Cardiac septum (tissue), 1 donor: Measurements from ENCODE around the gene STIP1. TPM values are rescaled to one million over a fixed set of nuclear protein-coding genes. Genes with fewer than 3 reads are reported as not detected.

Experiments
- DNase-seq: peaks from one replicate; pipeline ENCODE4 v3.0.0-alpha.2; 2020; ENCODE audit warnings: low spot score
- intact Hi-C: fragments of 100-400 bp; cut with DNase I; formaldehyde crosslinking; loops from one replicate; pipeline ENCODE4 v1.14.0; 2022
- total RNA-seq: library from RNA; stranded (reverse); fragmentation: NEBNext Ultra II Directional; extraction: Animal tissue kit (Norgen Biotek cat#: 25700); gene quantifications from one replicate; pipeline ENCODE4 v1.2.1, GENCODE V29; 2021
- donor health status: DM: no; HTN: no; CAD: no.

STIP1 gene
- total RNA-seq, 1 donor from 2014 or later: 86.0 TPM

DNA sequence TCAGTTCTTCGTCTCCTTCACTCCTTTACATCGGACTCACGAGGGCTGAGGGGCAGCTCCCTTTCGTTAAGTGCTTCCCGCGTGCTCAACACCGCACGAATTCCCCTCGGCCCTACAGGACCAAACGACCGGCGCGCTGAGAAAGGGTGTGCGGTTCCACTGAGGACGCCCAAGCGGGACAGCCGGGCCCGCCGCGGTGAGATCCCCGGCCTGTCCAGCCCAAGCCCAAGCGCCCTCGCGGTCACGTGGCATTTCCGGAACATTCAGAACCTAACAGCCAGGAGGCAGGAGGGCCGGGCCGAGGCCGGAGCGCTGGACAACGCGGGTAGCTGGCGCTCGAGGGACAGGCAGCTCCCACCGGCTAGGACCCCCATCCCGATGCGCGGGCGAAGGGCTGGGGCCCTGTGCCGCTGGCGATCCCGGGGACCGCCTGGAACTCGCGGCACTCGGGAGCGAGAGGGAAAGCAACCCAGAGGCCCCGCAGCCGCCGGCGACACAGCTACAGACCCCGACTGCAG, 737 bp upstream of the STIP1 start:
- intact Hi-C loops: loop anchor here (5.0 kb wide), 1 partner anchor 47 kb away; the partner anchor contains the start of genes DNAJC4 and VEGFB
- peak; percentile 94 for DNase-seq

DNA sequence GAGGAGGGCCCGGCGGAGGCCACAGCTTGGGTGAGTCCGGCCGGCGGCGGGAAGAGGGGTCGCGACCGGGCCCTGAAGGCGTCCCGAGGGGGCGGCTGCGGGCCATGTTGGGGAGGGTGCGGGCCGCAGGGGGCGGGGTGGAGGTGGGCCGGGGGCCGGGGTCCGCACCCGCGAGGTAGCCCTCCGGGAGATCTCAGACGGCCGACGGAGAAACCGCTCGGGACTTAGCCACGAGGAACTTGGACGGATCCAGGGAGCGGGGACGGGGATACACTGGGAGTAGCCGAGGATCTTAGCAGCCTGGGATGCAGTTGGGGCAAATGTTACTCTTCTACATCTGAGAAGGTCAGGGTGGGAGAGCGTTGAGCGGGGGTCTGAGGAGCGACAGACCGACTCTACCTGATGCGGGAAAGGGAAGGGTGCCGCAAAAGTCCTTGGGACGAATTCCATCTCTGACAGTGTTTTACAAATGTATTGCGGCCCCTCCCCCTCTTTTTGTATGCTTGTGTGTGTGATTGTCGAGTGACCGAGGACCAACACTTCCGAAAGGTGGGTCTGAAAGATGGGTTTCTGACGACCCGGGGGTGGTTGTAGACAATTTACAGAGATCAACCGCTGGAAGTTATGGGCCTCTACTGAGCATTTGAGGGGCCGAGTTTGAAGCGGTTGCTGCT, 658 bp downstream of the STIP1 start:
- no peak for DNase-seq
- intact Hi-C loops: loop anchor here (5.0 kb wide), 1 partner anchor 46 kb away; the partner anchor contains the start of genes DNAJC4 and VEGFB

DNA sequence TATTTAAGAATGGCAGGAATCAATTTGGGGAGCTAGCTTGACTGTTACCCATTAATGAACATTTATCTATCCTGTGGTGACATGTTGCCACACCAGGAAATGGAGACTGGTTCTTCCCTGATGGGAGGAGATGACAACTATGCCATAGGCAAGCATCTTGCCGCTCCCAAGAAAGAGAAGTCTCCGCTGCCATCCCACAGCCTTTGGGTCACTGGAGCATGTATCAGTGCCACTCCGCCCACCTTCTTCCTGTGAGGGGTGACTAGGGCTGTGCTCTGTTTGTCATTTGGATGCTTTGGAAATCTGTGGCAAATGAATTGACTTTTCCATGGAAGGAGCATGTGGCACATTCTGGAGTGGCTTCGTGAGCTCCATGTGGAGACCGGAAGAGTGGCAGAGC, 6.5 kb downstream of the STIP1 start:
- intact Hi-C loops: no loop called here
- DNase-seq: no peak

DNA sequence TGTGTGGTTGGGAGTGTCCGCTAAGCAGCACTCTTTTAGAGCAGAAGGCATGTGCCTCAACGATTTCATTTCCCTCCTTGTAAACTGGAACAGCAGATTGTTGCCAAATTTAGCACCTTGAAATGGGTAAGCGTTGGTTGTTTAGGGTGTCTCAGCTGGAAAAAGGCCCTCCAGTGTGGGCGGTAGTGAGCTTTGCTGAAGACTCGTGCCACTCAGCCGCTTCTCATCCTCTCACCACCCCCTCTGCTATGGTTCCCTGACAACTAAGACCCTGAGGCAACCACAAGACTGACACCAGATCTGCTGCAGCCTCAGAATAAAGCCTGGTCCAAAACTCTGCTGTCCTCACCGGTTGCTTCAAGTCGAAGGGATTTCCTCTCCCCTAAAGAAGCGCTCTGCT, 10.7 kb downstream of the STIP1 start:
- no peak for DNase-seq
- intact Hi-C loops: no loop called here

DNA sequence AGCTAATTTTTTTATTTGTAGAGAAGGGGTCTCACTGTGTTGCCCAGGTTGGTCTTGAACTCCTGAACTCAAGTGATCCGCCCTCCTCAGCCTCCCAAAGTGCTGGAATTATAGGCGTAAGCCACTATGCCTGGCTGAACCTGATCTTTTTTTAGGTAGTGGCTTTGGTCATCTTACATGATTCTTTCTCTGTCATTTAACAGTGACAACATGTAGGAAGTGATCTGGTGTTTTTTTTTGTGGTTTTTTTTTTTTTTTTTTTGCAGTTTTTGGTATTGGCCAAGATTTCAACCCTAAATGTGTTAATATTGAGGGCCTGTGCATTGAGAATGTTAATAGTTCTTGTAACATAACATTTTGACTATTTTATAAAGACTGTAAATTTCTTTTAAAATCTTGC, 12.5 kb downstream of the STIP1 start:
- DNase-seq: no peak
- intact Hi-C loops: no loop called here

DNA sequence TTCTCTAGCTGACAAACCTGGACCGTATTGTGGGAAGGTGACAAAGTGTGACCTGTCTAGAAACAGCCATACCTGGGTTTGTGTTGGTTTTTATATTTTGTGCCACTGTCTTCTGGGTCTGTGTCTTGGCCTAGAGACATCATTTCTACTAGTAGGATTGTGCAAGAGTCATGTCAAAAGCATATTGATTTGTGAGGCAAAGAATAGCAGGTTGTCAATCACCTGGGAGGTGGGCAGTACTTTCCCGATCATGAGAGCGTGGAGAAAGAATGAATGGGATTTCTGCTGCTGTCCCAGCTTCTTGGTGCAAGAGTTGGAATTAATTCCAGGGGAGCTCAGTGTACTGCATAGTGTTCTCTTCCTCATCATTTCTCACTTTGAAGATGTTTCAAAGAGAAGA, 15.6 kb downstream of the STIP1 start:
- no peak for DNase-seq
- intact Hi-C loops: no loop called here

DNA sequence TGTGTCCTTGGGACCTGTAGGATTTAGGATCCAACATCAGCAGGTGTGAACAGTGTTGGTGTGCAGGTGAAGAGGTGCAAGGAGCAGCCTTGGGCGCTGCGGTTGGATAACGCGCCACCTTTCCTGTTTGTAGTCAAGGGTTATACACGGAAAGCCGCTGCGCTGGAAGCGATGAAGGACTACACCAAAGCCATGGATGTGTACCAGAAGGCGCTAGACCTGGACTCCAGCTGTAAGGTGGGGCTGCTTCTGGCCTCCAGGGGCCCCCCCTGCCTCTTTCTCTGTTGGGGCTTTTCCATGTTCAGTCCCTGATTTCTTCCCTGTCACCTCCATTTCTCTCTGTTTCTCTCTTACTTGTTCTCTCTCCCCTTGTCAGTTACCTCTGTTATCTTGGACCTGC, 17.0 kb downstream of the STIP1 start:
- DNase-seq: no peak
- intact Hi-C loops: no loop called here

DNA sequence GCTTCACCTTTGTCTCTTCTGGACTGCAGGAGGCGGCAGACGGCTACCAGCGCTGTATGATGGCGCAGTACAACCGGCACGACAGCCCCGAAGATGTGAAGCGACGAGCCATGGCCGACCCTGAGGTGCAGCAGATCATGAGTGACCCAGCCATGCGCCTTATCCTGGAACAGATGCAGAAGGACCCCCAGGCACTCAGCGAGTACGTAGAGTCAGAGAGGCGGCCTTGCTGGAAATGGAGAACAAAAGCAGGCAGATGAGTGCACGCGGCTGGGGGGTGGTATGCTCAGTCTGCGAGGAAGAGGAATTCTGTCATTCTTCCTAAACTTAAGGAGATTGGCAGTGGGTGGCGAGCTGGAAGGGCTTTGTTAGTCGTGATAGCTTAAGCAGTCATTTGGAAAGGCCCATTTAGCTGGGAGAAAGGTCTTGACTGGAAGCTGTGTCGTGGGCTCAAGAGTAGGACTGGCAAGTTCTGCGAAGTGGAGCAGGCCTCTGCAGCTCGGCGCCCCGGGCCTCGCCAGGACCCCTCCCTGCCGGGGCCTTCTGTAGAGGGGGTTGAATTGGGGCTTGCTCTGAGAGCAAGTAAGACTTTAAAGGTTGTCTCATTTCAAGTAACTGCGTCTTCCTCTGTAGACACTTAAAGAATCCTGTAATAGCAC, 17.6 kb downstream of the STIP1 start:
- DNase-seq: no peak
- intact Hi-C loops: loop anchor here (2.0 kb wide), 2 partner anchors 65 to 97 kb away; partner anchors contain the start of gene CATSPERZ

DNA sequence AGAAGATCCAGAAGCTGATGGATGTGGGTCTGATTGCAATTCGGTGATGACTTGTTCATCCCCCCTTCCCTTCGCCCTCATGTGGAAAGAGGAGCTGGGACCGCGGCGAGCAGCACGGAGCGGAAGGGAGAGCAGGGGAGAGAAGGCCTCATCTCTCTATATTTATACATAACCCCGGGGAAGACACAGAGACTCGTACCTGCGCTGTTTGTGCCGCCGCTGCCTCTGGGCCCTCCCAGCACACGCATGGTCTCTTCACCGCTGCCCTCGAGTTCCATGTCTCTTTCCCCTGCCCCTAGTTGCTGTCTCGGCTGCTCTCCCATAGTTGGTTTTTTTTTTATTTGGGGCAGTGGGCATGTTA, 18.1 kb downstream of the STIP1 start:
- intact Hi-C loops: loop anchor here (2.0 kb wide), 2 partner anchors 65 to 97 kb away; partner anchors contain the start of gene CATSPERZ
- no peak for DNase-seq

DNA sequence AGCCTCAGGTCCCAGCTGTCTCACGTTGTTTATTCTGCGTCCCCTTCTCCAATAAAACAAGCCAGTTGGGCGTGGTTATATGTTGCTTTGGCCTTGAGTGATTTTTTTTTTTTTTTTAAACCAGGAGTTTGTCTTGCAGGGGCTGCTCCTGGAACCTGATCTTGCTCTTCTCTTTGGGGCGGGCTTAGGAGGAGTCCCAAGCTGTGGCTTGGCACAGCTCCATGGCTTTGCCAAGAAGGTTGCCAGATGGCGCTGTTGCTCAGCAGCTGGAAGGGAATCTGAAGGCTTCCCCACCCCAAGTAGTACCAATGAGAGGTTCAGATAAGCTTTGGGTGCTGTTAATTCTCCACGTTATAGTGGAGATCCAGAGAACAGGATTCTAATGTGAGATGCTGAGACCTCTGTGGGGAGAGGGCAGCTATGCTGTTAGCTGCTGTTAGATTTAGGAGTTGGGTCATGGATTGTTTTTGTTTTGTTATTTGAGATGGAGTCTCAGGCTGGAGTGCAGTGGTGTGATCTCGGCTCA, 18.6 kb downstream of the STIP1 start:
- peak; percentile 93 for DNase-seq
- intact Hi-C loops: loop anchor here (2.0 kb wide), 2 partner anchors 64 to 96 kb away; partner anchors contain the start of gene CATSPERZ

DNA sequence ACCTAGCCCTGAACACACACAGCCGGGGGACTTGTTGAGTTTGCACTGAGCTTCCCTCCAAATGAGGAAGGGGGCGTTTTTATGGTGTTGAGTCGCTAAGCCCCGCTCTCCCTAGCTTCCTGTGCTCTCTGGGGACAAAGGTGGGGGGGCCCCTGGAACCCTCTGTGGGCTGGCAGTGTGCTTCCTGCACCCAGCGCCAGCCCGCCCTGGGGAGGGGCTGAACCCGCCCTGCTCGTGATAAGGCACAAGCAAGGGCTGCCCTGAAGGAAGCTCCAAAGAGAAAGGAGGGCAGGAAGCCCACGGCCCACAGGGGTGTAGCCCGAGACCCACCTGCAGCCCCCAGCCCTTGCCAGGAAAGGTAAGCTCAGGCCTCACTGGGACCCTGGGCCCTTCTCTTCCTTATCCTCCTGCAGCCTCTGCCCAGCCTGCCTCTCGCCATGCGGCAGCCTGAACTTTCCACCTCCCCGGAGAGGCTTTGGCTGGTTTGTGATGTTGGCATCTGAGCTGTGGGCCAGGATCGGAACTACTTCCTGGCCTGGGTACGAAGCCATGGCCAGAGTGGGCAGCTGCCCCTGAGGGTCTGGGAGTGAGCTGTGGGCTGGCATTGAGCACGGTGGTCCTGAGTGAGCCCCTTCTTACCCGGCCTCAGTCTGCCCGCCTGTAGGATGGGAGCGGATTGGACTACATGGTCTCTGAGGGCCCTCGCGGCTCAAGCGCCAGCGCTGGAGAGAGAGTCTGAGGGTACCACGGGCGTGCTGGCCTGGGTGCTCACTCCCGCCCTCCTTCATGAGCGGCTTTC, 20.7 kb downstream of the STIP1 start, which contains the start of gene FERMT3:
Gene FERMT3, plus strand, starts transcription at position 265 of the 799 bp plus-strand sequence. CDS start 644 bp downstream, outside the sequence.
- peak; percentile 89 for DNase-seq
- intact Hi-C loops: no loop called here

DNA sequence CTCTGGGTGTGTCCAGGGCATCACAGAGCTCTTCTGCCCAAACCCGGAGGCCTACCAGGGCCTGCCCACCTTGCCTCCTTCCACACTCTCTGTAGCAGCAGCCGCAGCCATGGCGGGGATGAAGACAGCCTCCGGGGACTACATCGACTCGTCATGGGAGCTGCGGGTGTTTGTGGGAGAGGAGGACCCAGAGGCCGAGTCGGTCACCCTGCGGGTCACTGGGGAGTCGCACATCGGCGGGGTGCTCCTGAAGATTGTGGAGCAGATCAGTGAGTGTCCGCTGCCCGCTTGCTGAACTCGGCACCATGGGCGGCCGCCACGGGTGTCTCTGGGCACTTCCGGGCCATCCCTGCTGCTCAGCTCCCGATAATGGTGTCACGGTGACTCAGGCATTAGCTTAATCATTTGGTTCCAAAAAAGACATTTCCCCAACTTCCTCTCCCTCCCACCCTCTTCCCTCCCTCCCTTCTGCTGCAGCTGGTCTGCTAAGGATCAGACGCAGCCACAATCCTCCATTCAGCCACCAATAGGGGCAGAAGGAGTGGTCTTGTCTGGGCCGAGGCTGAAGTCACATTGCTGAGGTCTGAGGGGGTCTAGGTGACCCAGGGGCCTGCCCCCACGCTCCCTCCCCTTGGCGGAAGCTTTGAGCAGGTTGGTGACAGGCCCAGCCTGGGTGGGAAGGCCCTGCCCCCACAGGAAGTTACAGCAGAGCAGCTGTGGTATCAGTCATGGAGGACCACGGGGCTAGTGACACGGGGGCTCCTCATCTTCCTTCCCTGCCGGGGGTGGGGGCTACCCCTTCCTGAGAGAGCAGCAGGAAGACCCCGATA, 21.5 kb downstream of the STIP1 start:
- intact Hi-C loops: no loop called here
- peak; percentile 93 for DNase-seq

DNA sequence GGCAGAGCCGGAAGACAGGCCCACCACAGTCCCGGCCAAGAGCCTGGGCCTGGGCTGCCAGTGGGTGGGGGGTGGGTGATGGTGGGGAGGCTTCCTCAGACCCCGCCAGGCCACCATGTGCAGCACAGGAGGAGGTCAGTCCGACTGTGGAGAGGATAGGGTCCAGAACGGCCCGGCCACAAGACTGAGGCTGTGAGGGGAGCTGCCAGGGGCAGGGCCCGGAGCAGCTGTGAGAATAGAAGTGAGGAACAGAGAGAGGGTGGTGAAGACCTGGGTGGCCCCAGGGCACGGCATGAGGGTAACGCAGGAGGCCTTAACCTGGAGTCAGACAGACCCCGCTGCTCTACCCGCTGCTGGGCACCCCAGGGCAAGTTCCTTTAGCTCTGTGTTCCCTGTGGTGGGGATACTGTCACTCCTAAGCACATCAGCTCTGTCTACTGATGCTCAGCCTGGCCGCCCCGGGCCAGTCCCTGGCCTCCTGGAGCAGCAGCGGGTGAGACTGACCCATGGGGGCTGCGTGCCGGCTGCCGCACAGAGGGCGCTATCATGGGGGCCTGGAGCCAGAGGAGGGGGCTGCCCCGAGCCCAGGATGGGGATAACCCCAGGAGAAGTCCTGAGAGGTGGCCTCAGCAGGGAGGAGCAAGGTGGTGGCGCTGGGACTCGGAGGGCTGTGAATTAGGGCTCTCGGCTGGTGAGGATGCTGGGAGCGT, 22.3 kb downstream of the STIP1 start:
- intact Hi-C loops: no loop called here
- no peak for DNase-seq

DNA sequence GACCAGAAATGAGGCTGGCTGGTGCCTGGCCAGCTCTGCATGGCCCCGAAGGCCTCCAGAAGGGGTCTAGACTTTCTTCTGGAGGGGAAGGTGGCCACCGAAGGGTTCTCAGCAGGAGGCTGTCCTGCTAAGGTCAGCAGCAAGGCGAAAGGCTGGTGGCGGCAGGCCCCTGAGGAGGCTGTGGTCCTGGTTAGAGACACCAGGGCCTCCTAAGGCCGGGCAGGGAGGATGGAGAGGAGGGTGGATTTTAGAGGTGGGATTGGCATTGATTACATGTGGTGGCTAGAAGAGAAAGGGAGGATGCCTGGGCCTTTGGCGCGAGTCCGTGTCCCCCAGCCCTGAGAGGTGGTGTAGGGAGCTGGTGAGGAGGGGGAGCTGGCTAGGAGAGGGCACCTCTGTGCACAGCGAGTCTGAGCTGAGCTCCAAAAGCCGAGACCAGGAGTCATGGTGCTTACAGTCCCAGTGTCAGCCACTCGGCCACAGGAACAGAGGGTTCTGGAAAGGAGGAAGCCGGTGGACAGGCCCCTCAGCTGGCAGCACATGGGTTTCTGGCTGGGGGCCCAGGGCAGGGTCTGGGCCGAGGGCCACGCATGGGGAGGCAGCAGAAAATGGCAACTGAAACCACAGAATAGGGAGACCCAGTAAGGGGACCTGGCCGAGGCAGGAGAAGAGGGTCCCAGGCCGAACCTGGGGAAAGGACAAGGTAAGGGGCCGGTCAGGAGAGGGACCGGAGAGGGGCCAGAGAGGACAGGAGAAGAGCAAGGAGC, 23.0 kb downstream of the STIP1 start:
- intact Hi-C loops: no loop called here

DNA sequence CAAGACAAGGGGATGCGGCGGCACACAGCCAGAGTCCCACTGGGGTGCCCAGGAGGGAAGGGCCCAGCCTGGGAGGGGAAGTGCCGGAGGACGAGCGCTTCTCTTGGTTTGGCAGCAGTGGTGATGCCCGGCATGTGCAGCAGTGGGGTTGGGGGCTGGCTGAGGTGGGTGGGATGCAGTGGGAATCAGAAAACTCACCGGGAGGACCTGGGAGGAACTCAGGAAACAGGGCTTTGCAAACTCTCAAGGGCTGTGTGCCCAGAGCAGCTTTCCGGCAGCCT, 23.5 kb downstream of the STIP1 start:
- DNase-seq: no peak
- intact Hi-C loops: no loop called here

More for the DNA sequence above, 23.0 kb downstream of the STIP1 start:
- DNase-seq: no peak

DNA sequence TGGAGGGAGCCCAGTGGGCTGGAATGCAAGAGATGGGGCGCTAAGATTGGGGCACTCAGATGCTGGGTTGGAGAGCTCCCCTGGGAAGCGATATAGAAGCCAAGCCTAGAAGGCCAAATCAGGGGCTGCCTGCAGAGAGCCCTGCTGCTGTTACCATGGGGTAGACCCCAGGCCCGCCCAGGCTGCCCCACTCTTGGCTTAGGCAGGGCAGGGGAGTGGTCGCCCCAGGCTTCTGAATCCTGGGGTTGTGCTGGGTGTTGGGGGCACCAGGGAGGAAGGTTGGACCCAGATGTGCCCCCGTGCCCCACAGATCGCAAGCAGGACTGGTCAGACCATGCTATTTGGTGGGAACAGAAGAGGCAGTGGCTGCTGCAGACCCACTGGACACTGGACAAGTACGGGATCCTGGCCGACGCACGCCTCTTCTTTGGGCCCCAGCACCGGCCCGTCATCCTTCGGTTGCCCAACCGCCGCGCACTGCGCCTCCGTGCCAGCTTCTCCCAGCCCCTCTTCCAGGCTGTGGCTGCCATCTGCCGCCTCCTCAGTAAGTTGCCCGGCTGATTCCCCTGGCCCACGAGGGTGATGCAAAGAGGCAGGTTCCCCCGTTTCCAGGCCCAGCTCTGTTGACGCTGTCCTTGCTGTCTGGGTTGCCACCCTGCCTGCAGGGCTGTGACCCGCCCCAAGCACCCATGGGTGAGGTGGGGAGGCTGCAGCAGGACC, 24.5 kb downstream of the STIP1 start:
- intact Hi-C loops: no loop called here
- no peak for DNase-seq

DNA sequence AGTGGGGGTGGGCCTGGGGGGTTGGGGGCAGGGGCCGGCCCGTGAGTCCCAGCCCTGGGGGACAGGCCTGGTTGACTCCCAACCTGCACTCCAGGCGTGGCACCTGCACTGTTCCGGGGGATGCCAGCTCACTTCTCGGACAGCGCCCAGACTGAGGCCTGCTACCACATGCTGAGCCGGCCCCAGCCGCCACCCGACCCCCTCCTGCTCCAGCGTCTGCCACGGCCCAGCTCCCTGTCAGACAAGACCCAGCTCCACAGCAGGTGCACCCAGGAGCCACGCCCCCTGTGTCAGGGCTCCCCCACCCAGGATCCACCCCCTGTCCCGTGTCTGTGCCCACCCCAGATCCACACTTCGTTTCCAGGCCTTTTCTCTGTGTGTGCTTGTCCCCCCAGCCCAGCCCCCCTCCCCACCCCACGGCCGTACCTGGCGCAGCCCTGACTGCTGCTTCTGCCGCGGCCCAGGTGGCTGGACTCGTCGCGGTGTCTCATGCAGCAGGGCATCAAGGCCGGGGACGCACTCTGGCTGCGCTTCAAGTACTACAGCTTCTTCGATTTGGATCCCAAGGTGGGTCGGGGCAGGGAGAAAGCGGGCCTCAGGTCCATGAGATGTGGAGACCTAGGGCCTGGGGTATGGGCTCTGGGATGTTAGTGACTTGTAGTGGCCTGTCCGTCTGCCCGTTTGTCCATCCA, 25.4 kb downstream of the STIP1 start:
- DNase-seq: no peak
- intact Hi-C loops: no loop called here
